H7 (cell line): ENCODE results near the gene ORMDL3. TPM values are rescaled to one million over a fixed set of nuclear protein-coding genes. Genes with fewer than 3 reads are reported as not detected.
A peak's percentile ranks its signal among the peaks of the same experiment; 100 is the strongest.

Experiments
- DNase-seq: peaks from one replicate; pipeline ENCODE4 v3.0.0; 2012
- H3K27me3 ChIP-seq: 2 replicates; pipeline ENCODE4 v1.6.0; 2011; ENCODE audit warnings: mild to moderate bottlenecking, low read length; ENCODE audit not compliant: control insufficient read depth, insufficient read depth
- H3K36me3 ChIP-seq: replicated peaks from 2 replicates; pipeline ENCODE4 v1.5.1; 2011; ENCODE audit warnings: low read length; ENCODE audit not compliant: control insufficient read depth, insufficient read depth
- H3K4me3 ChIP-seq: 2 replicates; pipeline ENCODE4 v1.5.1; 2011; ENCODE audit warnings: low read depth, mild to moderate bottlenecking, control low read depth, low read length, moderate library complexity; ENCODE audit not compliant: insufficient read depth
- total RNA-seq: library from RNA; depleted of rRNA; stranded (reverse); fragments of >200 nt; shearing (Covaris generic); gene quantifications from 2 replicates; pipeline ENCODE4 v1.2.3, GENCODE V29; 2014

Gene ORMDL3
- total RNA-seq, 1 experiment from 2014 or later, result 39.7 TPM

- H3K4me3 ChIP-seq, result no peak overlapping the region
- H3K36me3 ChIP-seq, result no peaks in the 10 kb centered on the region
- DNase-seq, result no peak
Observed at GRCh38 chr17:39939106-39939505, 11.7 kb upstream of the ORMDL3 start.

GRCh38 chr17:39938140-39938869, 10.9 kb upstream of the ORMDL3 start:
- H3K27me3 ChIP-seq, result no peaks in the 10 kb centered on the region
- no peak overlapping the region for H3K4me3 ChIP-seq

More at GRCh38 chr17:39939106-39939505, 11.7 kb upstream of the ORMDL3 start:
- no peaks in the 10 kb centered on the region for H3K27me3 ChIP-seq

DNA sequence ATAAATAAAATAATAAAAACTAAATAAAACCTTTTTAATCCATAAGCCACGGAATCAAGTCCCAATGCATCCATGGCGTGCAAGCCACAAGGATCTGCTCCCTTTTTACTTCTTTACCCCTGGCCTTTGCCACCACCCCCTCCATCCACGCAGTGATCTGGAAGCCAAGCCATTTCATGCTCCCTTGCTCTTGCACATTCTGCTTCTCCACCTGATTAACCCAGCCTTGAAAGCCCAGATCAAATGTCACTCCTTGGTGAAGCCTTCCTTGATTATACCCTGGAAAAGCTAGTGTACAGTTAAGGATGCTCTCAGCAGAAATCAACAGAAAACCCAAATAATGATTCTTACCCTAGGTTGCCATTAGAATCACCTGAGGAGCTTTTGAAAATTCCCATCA, 10.0 kb upstream of the ORMDL3 start:
- Histone ChIP-seq H3K27me3 (no peaks in the 10 kb centered on the region), H3K36me3 (no peaks in the 10 kb centered on the region), H3K4me3 (no peak overlapping the region)
- DNase-seq, result no peak

More at GRCh38 chr17:39938140-39938869, 10.9 kb upstream of the ORMDL3 start:
- DNase-seq, result no peak
- no peaks in the 10 kb centered on the region for H3K36me3 ChIP-seq

- no peaks in the 10 kb centered on the region for H3K27me3 ChIP-seq
- H3K4me3 ChIP-seq, result no peak overlapping the region
- H3K36me3 ChIP-seq, result no peaks in the 10 kb centered on the region
- peak; percentile 10 for DNase-seq
Observed at GRCh38 chr17:39935909-39936308, 8.5 kb upstream of the ORMDL3 start.

- Histone ChIP-seq H3K27me3 (no peaks in the 10 kb centered on the region), H3K4me3 (no peak overlapping the region), H3K36me3 (no peaks in the 10 kb centered on the region)
- DNase-seq, result no peak
Observed at GRCh38 chr17:39934324-39934723, 6.9 kb upstream of the ORMDL3 start.

- Histone ChIP-seq H3K27me3 (no peaks in the 10 kb centered on the region), H3K36me3 (no peaks in the 10 kb centered on the region), H3K4me3 (no peak overlapping the region)
- DNase-seq, result no peak
Observed at GRCh38 chr17:39933912-39934311, 6.5 kb upstream of the ORMDL3 start.

GRCh38 chr17:39929646-39930407, 2.4 kb upstream of the ORMDL3 start:
- Histone ChIP-seq H3K4me3 (no peak overlapping the region), H3K27me3 (no peaks in the 10 kb centered on the region), H3K36me3 (no peaks in the 10 kb centered on the region)
- no peak for DNase-seq

DNA sequence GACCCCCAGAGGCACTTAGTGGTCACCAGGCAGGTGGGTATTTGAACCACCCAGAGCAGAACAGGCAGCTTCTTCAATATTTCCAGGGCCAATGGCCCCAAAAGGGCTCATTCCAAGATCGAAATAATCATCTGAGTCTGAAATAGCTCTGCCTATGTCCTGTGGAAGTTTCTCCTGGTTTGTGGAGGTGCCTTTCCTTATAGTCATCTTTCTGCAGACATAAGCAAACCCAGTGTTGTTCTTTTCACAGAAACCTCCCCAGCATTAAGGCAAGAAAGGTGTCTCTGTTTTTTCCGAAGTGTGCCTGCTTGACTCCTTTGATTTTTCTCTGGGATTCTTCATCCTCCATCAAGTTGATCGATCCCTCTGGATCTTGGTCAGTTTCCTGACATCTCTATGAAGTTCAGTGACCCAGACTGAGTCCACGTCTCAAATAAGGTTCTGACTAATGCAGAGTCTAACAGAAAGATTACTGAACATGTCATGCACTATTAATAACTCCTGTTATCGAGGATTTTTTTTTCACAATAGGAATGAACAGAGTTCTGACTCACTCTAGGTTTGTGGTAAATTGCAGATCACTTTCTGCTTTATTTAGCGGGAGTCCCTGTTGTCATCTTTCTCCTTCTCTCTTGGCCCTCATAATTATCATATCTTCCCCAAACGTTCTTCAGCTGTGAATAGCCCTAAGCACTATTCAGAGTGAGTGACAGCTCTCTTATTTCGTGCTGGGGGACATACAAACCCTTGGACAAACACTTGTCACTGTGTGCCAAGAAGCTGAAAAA, 1.7 kb upstream of the ORMDL3 start:
- no peak overlapping the region for H3K4me3 ChIP-seq
- no peak for DNase-seq
- H3K36me3 ChIP-seq, result peaks cover 1% of the 10 kb centered on the region; the same call in 1 of the 2 replicates
- H3K27me3 ChIP-seq, result no peaks in the 10 kb centered on the region

- H3K27me3 ChIP-seq, result no peaks in the 10 kb centered on the region
- H3K4me3 ChIP-seq, result peak overlapping the region; percentile 45
Observed at GRCh38 chr17:39927929-39928857, 792 bp upstream of the ORMDL3 start.

GRCh38 chr17:39926588-39927100, 757 bp downstream of the ORMDL3 start:
- DNase-seq, result peak; percentile 88
- H3K4me3 ChIP-seq, result peak overlapping the region; percentile 71
- H3K27me3 ChIP-seq, result no peaks in the 10 kb centered on the region
- H3K36me3 ChIP-seq, result peaks cover 19% of the 10 kb centered on the region

More at GRCh38 chr17:39927929-39928857, 792 bp upstream of the ORMDL3 start:
- peak; percentile 91 for DNase-seq
- H3K36me3 ChIP-seq, result peaks cover 8% of the 10 kb centered on the region

- DNase-seq, result no peak
- H3K27me3 ChIP-seq, result no peaks in the 10 kb centered on the region
- peaks cover 20% of the 10 kb centered on the region for H3K36me3 ChIP-seq
- H3K4me3 ChIP-seq, result peak overlapping the region; percentile 71
Observed at GRCh38 chr17:39926135-39926587, 1.2 kb downstream of the ORMDL3 start.

GRCh38 chr17:39925282-39926134, 1.9 kb downstream of the ORMDL3 start:
- DNase-seq, result no peak
- H3K4me3 ChIP-seq, result no peak overlapping the region
- H3K27me3 ChIP-seq, result no peaks in the 10 kb centered on the region

DNA sequence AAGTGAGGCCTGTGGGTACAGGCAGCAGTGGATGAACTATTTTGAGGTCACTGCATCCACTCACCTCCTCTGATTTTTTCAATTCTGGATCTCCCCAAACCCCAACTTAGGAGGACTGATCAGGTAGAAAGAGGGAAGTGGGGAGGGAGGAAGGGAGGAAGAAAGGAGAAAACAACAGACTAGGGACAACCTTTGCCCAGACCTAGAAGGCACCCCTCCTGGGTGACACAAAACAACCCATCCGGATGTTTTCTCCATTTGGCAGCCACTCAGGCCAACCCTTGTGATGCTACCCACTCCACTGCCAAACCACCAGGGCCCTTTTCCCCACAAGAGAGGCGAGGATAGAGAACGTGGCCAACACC, 2.7 kb downstream of the ORMDL3 start:
- no peaks in the 10 kb centered on the region for H3K27me3 ChIP-seq
- peaks cover 20% of the 10 kb centered on the region for H3K36me3 ChIP-seq
- H3K4me3 ChIP-seq, result no peak overlapping the region
- no peak for DNase-seq

More at GRCh38 chr17:39925282-39926134, 1.9 kb downstream of the ORMDL3 start:
- peaks cover 20% of the 10 kb centered on the region for H3K36me3 ChIP-seq
